Caki2 (cell line): ENCODE results near the gene ADSS1. TPM values are rescaled to one million over a fixed set of nuclear protein-coding genes. Genes with fewer than 3 reads are reported as not detected.
"Not testable (repeated sequence)": the region's sequence is repeated elsewhere in the genome, so short reads cannot be mapped to it uniquely, and the experiment has no call there.

ENCODE experiments used
- DNase-seq: peaks from one replicate; pipeline ENCODE4 v3.0.0-alpha.2; 2015; ENCODE audit warnings: low read depth
- in situ Hi-C: cut with HindIII; loops from 2 replicates; pipeline ENCODE4 v1.10.0; 2016; ENCODE audit warnings: low sequenced_read_pairs, low pct_unique_long_range_greater_than_20kb, mixed read lengths
- total RNA-seq: library from RNA; depleted of rRNA; stranded (reverse); fragments of >200 nt; shearing (Covaris generic); gene quantifications from 2 replicates; pipeline ENCODE4 v1.2.3, GENCODE V29; 2014; ENCODE audit warnings: low replicate concordance

ADSS1 gene
- total RNA-seq, 1 experiment from 2014 or later: 4.2 TPM

GRCh38 chr14:104725772-104726548 lies 1.9 kb downstream of the ADSS1 start:
- in situ Hi-C loops: no loop called here
- DNase-seq: no peak

DNA sequence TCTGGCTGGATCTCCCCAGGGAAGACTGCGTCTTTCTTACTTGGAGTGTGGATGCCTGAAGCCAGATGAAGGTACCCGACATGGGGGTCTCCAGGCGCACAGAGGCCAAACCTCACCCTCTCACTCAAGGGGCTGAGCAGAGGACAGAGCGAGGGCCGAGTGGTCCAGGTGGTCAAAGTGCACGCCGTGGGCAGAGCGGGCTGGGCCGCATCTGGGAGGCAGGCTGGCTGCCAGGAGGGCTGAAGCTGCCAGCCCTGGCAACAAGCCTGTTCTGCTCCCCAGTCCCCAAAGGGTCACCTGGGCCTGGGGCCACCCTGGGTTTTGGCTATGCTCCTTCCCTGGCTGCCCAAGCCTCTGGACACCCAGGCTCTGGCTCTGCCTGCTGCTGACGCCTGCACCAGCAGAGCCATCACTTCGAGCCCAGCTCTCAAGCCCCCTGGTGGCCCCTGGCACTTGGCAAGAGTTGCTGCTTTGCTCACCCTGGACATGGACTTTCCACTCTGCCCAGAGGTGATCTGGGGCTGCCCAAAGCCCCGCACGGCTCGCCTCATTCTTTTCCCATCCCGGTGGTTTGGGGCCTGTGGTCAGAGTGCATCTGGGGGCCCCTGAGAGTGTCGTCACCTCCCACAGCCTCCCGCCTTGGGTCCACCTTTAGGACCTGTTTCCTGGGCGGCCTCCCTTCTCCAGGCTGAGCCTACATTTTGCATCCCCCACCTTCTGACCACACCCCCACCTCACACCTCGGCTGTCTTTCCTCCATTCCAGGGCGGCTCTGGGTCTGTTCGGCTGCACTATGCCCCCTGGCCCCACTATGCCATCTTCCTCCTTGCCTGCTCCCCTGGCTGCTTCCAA lies 2.8 kb downstream of the ADSS1 start:
- in situ Hi-C loops: no loop called here
- DNase-seq: no peak

GRCh38 chr14:104728631-104729030 lies 4.6 kb downstream of the ADSS1 start:
- no peak for DNase-seq
- in situ Hi-C loops: no loop called here

GRCh38 chr14:104729176-104729834 lies 5.3 kb downstream of the ADSS1 start:
- in situ Hi-C loops, DNase-seq: not testable (repeated sequence)

GRCh38 chr14:104729835-104730181 lies 5.8 kb downstream of the ADSS1 start:
- in situ Hi-C loops: no loop called here
- DNase-seq: no peak

DNA sequence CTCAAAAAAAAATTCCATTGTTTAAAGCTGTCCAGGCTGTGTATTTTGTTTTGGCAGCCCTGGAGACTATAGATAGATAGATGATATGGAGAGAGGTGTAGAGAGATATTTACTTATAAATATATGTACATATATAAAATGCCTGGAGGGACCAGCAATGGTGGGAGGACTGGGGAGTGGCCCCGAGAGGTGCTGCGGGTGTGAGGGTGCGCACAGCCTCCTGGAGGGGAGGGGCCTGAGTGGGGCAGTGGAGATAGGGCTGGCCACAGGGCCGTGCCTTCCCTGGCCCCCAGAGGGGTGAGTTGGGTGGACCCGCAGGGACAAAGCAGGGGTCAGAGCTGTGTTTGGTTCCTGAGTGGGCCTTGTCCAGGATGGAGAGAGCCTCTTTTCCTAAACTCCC lies 6.5 kb downstream of the ADSS1 start:
- in situ Hi-C loops: no loop called here
- DNase-seq: no peak

GRCh38 chr14:104731320-104732294 lies 7.6 kb downstream of the ADSS1 start:
- no peak for DNase-seq
- in situ Hi-C loops: no loop called here

- in situ Hi-C loops: no loop called here
- DNase-seq: peak; percentile 64
Measured at GRCh38 chr14:104732355-104732804, 8.4 kb downstream of the ADSS1 start.

GRCh38 chr14:104732931-104733681 lies 9.1 kb downstream of the ADSS1 start:
- in situ Hi-C loops: no loop called here
- peak; percentile 39 for DNase-seq

GRCh38 chr14:104734051-104734587 lies 10.1 kb downstream of the ADSS1 start:
- in situ Hi-C loops: no loop called here
- no peak for DNase-seq

DNA sequence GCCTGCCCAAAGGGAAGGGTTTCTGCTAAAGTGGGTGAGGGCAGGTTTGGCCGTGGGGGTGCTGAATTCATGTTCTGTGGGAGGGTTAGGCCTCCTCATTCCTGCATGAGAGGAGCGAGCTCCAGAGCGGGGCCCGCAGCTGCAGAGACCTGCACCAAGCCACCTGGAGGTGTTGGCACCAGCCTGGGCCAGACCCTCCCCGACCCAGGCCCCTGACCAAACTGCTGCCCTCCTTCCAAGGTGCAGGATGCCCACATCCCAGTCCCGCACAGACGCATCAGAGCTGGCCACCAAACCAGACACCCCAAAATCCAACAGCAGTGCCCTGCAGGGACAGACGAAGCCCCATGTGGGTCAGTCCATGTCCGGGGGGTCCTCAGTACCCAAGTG lies 10.6 kb downstream of the ADSS1 start:
- in situ Hi-C loops: no loop called here
- no peak for DNase-seq

GRCh38 chr14:104734991-104735779 lies 11.2 kb downstream of the ADSS1 start:
- in situ Hi-C loops: no loop called here
- no peak for DNase-seq

DNA sequence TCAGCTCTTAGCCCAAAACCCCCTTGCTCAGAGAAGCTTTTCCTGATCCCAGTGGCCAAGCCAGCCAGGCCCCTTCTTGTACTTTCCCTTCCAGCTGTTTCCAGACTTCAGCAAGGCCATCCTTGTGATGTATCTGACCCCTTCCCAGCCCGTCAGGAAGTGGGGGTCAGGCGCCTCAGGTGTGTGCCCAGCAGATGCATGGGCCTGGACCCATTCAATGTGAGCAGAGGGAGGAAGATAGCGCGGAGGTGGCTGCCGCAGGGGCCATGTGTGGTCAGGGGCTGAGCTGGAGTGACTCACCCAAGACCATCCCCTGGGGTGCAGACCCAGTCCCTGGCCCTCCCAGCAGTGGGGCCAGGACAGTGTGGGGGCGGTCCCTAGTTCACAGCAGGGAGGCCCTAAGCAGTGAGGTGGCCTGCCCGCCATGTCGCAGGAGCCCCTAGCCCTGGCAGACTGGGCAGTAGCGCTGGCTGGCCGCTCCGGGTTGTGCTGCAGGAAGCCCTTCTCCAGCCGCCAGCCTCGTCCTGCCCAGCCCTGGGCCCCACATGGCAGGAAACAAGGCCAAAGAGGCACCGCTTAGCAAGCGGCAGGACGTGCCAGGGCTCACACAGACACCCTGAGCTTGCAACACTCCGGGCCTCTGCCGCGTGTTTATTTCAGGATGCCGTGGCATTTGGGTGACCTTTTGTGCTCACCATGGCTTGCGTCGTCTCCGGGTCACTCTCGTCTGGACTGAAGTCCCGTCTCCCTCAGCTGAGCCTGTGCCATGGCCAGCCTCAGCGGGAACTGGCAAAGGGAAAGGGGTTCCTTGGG lies 12.0 kb downstream of the ADSS1 start:
- no peak for DNase-seq
- in situ Hi-C loops: no loop called here

- no peak for DNase-seq
- in situ Hi-C loops: no loop called here
Measured at GRCh38 chr14:104738375-104739019, 14.5 kb downstream of the ADSS1 start.

DNA sequence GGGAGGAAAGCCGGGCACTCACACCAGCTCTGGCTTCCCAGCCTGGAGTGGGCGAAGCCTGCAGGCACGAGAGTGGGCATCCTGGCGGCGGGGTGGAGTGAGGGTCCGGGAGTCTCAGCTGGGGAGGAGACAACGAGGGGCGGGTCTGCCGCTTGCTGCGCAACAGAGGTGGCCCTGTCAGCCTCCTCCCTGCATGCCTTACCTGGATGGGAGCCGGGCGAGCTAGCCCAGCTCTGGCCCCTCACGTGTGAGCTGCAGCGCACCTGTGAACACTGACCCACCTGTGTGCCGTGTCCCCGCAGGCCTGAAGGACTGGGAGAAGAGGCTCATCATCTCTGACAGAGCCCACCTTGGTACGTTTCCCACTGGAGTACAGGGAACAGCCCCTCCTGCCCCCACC lies 15.0 kb downstream of the ADSS1 start:
- DNase-seq: no peak
- in situ Hi-C loops: no loop called here
